Mesothelial cell of epicardium (in vitro differentiated cells): ENCODE measurements around the gene PLEKHA5. TPM values are rescaled to one million over a fixed set of nuclear protein-coding genes. Genes with fewer than 3 reads are reported as not detected.

Experiments used
- DNase-seq, 2 experiments: peaks; one replicate each; pipeline ENCODE4 v3.0.0; 2021; ENCODE audit warnings: low spot score in 2 of 2; ENCODE audit not compliant: unreplicated experiment in 2 of 2
- H3K27ac Mint-ChIP-seq: 2 replicates; pipeline ENCODE4 v1.8.0; 2021; ENCODE audit warnings: mixed read lengths
- H3K27me3 Mint-ChIP-seq: 2 replicates; pipeline ENCODE4 v1.8.0; 2021; ENCODE audit warnings: low read depth, mixed read lengths
- H3K36me3 Mint-ChIP-seq: 2 replicates; pipeline ENCODE4 v1.8.0; 2021; ENCODE audit warnings: mixed read lengths
- H3K4me1 Mint-ChIP-seq: 2 replicates; pipeline ENCODE4 v1.8.0; 2021; ENCODE audit warnings: mixed read lengths
- H3K4me3 Mint-ChIP-seq: 2 replicates; pipeline ENCODE4 v1.8.0; 2021; ENCODE audit warnings: mild to moderate bottlenecking, moderate library complexity, mixed read lengths
- H3K9me3 Mint-ChIP-seq: 2 replicates; pipeline ENCODE4 v1.8.0; 2021; ENCODE audit warnings: mixed read lengths
- total RNA-seq: library from RNA; stranded (reverse); gene quantifications from 3 replicates; pipeline ENCODE4 v1.2.1, GENCODE V29; 2021
- TF ChIP-seq, protein P1 (sequence below): fragments of 200-600 bp; sonication (generic); IDR thresholded peaks from one replicate; pipeline ENCODE4 v1.5.0; 2021; ENCODE audit warnings: antibody characterized with exemption; ENCODE audit not compliant: unreplicated experiment

The PLEKHA5 gene
- total RNA-seq, 1 donor from 2014 or later = 52.0 TPM

DNA sequence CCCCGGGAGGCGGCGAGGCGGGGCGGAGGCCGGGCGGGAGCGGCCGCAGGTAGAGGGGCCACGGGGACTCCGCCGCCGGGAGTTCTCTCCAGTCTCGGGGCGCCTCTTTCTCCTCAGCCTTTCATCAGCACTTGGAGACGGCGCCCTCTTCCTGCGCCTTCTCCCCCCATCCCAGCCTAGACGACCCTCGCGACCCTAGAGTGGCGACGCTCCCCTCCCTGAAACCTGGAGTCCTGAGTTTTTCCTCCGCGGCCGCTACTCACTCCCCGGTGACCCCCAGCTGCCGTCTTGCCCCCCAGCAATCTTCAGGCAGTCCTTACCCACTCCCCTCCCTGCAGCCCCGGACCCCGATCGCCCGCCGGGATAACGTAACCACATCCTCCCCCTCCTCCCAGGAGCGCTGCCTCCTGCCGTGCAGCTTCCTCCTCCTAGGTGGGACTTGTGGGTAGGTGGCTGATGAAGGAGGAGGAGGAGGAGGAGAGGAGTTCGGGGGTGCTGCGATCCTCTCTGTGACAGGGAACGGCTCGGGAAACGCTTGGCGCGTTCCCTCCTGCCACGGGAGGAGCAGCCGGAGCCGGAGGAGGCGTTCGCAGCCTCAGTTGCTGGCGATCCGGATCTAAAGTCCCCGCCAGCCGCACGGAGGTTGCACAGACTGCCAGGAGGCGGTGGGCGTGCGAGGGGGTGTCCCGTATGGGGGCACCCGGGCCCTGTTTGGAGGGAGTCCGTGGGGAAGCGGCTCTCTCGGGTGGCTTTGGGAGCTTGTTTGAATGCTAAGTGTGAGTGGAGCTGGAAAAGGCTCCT lies 891 bp downstream of the PLEKHA5 start:
- H3K9me3 Mint-ChIP-seq = peaks cover 19% of the 10 kb centered on the region
- TF ChIP-seq, protein P1, sequence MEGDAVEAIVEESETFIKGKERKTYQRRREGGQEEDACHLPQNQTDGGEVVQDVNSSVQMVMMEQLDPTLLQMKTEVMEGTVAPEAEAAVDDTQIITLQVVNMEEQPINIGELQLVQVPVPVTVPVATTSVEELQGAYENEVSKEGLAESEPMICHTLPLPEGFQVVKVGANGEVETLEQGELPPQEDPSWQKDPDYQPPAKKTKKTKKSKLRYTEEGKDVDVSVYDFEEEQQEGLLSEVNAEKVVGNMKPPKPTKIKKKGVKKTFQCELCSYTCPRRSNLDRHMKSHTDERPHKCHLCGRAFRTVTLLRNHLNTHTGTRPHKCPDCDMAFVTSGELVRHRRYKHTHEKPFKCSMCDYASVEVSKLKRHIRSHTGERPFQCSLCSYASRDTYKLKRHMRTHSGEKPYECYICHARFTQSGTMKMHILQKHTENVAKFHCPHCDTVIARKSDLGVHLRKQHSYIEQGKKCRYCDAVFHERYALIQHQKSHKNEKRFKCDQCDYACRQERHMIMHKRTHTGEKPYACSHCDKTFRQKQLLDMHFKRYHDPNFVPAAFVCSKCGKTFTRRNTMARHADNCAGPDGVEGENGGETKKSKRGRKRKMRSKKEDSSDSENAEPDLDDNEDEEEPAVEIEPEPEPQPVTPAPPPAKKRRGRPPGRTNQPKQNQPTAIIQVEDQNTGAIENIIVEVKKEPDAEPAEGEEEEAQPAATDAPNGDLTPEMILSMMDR = no peak
- DNase-seq = peak in 1 of 2 experiments; percentile 63
- H3K27ac Mint-ChIP-seq = peak overlapping the region; percentile 95
- H3K4me1 Mint-ChIP-seq = peaks cover 29% of the 10 kb centered on the region
- peaks cover 9% of the 10 kb centered on the region for H3K36me3 Mint-ChIP-seq
- H3K27me3 Mint-ChIP-seq = no peaks in the 10 kb centered on the region
- H3K4me3 Mint-ChIP-seq = peak overlapping the region; percentile 93

DNA sequence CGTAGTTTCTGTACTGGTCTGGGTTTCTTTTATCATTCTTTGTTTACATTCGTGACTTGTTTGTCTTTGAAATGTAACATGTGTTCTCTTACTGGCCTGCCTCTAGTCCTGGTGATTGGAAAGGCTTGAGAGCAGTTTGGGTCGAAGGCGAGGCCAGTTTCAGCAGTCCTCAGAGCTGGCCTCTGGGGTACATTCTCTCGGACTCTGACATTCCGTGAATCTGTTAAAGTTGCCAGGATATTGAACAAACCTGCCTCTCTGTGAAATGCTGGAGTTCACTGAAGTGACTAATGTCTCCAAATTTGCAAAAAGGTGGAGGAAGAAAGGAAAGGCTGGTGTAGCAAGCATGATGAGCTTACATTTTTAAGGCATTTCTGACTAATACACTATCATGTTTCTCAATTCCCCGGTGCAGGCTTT lies 1.5 kb downstream of the PLEKHA5 start:
- H3K9me3 Mint-ChIP-seq = peaks cover 18% of the 10 kb centered on the region
- no peaks in the 10 kb centered on the region for H3K27me3 Mint-ChIP-seq
- peak overlapping the region; percentile 93 for H3K4me3 Mint-ChIP-seq
- H3K4me1 Mint-ChIP-seq = peaks cover 29% of the 10 kb centered on the region
- no peak for DNase-seq
- peak overlapping the region; percentile 95 for H3K27ac Mint-ChIP-seq
- TF ChIP-seq, protein P1 = no peak
- H3K36me3 Mint-ChIP-seq = peaks cover 9% of the 10 kb centered on the region

DNA sequence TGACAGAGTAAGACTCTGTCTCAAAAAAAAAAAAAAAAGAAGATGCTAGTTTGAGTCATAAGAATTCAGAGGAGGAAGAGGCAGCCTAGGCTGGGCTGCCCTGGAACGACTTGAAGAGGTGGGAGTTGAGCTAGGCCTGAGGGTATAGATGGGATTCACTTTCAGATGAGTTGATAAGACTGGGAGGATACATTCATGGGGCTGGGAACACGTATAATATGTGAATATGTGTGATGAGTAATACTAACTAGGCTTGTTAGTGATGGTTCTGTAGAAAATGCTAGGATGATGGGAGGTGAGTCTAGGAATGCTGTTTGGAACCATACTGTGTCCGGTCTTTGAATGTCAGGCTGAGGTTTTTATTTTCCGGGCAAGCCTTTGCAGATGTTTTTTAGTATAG lies 9.0 kb downstream of the PLEKHA5 start:
- peak overlapping the region; percentile 11 for H3K27ac Mint-ChIP-seq
- H3K36me3 Mint-ChIP-seq = peaks cover 31% of the 10 kb centered on the region
- DNase-seq = no peak
- H3K9me3 Mint-ChIP-seq = no peaks in the 10 kb centered on the region
- H3K4me3 Mint-ChIP-seq = no peak overlapping the region
- no peaks in the 10 kb centered on the region for H3K27me3 Mint-ChIP-seq
- TF ChIP-seq, protein P1 = no peak
- H3K4me1 Mint-ChIP-seq = peaks cover 29% of the 10 kb centered on the region

DNA sequence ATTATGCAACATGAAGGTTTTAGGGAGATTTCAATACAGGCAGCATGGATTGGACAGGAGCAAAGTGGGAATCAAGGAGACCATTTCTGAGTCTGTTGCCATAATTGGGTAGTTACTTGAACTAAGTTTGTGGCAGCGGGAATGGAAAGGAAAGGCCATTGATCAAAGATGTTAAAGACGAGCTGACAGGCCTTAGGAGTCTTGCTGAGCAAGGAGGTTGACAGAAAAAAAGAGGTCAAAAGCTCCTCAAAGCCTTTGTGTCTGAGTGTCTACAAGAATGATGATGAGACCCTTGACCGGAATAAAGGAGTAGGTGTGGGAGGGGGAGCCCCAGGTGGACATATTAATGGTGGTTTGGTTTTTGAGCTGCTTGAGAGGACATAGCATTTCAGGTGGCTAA lies 9.4 kb downstream of the PLEKHA5 start:
- Mint-ChIP-seq H3K27me3 (no peaks in the 10 kb centered on the region), H3K4me1 (peaks cover 28% of the 10 kb centered on the region), H3K36me3 (peaks cover 29% of the 10 kb centered on the region), H3K9me3 (no peaks in the 10 kb centered on the region), H3K27ac (peak overlapping the region; percentile 11), H3K4me3 (no peak overlapping the region)
- no peak for DNase-seq
- TF ChIP-seq, protein P1 = no peak

DNA sequence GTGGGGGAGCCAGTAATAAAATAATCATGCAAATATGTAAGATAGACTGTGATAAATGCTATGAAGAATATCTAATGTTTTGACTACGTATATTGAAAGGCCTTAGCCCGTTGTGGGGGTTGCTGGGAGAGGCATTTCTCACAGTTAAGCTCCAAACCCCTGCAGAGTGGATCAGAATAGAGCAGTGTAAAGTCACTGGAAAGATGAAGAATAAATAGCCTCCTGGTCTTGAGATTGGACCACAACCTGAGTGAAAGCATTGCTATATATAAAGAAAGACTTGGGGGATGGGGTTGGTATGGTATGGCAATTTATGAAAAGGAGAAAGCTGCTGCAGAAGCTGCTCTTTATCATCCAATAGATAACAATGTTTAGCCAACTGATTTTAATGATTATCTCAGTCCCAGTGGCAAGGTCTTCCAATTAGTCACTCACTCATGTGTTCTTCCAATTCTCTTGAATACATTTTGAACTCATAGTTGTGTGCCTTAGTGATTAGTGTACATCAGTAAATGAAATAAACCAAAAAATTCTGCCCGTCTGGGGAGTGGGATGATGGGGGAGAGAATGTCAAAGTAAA lies 10.2 kb downstream of the PLEKHA5 start:
- TF ChIP-seq, protein P1 = no peak
- no peaks in the 10 kb centered on the region for H3K27me3 Mint-ChIP-seq
- no peak overlapping the region for H3K4me3 Mint-ChIP-seq
- peaks cover 30% of the 10 kb centered on the region for H3K4me1 Mint-ChIP-seq
- no peak for DNase-seq
- no peaks in the 10 kb centered on the region for H3K9me3 Mint-ChIP-seq
- no peak overlapping the region for H3K27ac Mint-ChIP-seq
- peaks cover 28% of the 10 kb centered on the region for H3K36me3 Mint-ChIP-seq
